ENCODE results near the gene RHOJ.

RHOJ gene

DNA sequence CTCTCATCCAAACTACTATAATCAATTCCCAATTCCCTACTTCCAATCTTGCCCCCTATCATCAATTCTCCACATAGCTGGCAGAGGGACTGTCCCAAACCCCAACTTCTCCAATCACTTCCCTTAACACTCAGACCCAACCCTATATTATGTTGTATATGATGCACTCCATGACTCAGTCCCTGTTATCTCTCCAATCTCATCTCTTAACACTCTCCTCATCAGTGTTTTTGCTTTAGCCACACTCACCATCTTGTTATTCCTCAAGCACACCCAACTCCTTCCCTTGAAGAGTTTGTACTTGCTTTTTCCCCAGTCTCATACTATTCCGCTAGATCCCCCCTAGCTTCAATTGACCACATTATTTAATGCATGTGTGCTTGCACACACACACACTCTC is 4.9 kb downstream of the RHOJ start:
- no peak for DNase-seq

DNA sequence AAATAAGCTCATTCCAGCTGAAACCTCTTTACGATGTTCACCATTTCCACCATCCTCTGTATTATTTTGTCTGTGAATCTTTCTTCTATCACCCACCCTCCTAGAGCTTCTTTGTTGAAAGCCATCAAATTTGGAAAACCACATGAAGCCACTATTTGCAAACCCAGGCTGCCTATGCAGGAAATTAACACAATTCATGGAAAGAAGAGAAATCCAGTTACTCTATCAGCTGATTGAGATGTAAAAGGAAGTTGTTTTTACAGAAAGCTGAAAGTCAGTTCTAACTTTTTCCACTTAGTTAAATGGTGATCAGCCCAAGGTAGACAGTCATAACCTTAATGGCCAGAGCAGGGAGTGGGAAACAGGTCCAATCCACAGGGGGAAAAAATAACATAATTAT is 6.6 kb downstream of the RHOJ start:
- no peak for DNase-seq

DNA sequence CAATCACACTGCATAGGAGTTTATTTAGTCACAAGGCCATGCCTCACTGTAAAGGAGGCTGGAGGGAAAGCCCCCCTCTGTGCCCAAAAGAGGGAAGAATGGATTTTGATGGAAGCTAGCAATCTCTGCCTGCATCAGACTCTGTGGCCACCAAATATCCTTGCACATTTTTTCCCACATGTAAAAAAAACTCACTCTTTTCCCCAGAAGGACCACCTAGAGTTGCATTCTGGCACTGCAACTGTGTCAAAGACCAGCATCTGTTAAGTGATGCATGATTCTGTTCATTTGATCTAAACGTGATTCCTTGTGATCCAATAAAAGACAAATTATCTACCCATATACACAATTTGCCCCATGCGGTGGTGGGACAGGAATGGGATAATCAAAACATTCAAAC is 8.0 kb downstream of the RHOJ start:
- no peak for DNase-seq

DNA sequence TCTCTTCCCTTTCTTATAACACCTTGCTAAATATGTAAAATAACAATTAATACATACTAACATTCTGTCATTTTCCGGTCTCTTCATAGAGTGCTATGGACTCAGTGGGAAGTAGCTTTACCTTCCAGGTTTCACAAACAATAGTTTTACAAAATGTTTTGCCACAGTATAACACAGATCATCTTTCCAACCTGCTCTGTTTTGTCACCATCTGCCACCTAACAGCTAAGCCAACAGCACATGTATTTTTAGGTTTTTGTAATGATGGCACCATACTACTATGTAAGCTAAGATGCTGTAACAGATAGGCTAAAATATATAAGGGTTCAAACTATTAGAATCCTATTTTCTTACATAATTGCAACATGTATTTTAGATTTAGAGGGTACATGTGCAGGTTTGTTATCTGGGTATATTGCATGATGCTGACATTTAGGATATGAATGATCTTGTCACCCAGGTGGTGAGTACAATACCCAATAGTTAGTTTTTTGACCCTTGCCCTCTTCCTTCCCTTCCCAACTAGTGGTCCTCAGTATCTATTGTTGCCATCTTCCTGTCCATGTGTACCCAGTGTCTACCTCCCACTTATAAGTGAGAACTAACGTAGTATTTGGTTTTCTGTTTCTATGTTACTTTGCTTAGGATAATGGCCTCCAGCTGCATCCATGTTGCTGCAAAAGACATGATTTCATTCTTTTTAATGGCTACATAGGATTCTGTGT is 8.7 kb downstream of the RHOJ start:
- no peak for DNase-seq

DNA sequence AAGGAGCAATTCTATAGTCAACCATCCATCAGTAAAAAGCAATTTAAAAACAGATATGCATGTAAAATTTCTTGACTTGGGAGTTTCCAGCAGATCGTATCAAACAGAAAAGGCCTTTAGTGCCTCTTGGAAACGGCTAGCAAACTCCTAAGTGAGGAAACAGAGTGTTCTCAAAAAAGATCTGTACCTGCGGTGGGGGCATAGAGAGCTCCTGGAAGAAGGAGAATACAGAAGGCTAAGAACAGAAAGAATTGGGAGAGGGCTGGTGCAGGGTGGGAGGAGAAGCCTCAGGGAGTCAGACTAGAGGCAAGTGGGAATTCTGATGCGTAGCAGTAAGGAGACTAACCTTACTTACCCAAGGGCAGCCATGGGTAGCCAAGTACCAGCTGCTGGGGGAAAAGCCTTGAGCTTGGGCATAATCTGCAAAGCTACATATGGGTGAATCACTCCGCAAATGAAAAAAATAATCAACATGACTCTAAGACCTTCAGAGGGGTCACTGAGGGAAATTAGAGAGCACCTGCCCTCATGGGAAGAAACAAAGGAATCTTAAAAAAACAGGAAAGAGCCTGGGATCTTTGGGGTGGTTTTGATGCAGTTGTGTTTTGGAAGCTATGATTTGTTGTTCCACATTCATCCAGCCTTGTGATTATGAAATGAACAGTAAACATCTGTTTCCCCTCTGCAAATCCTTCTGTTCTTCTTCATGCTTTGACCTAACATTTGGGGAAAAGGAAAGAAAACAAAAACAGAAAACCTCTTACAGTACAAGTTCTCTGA is 10.4 kb downstream of the RHOJ start:
- no peak for DNase-seq

DNA sequence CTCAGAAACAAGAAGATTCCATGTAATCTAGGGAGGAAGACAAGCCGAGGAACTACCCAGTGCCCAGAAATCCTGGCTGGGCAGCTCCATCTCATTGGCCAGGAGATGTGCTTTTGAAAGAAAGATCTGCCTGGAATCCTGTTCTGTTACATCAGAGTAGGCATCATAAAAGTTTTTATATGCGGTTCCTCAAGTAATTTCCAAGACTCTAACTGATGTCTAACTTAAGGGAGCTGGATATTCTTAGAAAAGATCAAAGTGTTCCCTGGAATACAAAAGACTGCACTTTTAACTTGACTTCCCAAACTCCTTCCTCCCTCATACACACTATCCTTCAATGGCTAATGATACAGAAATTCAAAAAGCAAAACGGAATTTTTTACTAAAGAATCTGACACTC is 16.3 kb downstream of the RHOJ start:
- no peak for DNase-seq

DNA sequence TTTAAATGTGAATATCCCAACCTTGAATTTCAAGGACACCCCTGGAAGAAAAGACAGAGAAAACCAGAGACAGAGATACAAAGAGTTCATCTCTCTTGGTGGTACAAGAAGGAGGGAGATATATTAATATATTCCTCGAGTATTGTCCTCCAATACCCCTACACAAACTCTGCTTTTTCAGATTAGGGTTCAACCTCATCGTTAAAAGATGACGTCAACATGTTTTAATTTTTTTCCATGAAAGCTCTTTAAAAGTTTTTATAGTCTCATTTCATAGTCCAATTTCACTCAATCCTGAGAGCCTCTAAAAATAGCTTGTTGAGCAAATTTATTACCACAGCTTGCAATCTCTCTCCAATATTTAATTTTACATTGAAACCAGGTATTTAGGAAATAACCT is 19.4 kb downstream of the RHOJ start:
- no peak for DNase-seq

DNA sequence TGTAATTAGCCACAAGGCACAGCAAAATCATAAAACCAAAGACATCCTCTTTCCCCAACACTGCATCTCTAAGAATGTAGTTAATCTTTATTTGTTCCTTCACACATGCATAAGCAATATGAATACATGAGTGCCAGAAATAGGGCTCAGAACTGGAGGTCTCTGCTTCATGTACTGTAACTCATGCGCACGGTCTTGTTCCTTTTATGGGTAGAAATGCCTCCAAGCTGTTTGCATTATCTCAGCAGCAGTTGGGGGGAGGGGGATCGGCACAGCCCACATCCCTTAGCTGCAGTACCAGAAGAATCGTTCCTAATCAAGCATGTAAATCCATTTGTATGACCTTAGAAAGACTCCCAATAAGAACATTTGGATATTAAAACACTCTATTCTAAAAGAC is 20.0 kb downstream of the RHOJ start:
- DNase-seq, result no peak

DNA sequence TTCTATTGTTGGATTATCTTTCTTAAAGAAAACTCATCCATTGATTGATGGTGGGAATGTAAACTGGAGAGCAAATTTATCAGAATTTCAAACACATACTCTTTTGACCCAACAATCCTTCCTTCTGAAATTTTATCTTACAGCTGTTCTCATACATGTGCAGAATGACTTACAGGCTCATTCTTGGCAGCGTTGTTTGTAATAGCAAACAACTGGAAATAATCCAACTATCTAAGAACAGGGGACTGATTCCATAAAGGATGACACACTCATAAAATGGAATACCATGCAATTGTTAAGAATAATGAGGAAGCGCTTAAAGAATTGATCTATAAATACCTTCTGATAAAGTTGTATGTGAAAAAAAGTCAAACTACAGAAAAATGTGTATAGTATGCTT is 24.0 kb downstream of the RHOJ start:
- DNase-seq, result no peak

DNA sequence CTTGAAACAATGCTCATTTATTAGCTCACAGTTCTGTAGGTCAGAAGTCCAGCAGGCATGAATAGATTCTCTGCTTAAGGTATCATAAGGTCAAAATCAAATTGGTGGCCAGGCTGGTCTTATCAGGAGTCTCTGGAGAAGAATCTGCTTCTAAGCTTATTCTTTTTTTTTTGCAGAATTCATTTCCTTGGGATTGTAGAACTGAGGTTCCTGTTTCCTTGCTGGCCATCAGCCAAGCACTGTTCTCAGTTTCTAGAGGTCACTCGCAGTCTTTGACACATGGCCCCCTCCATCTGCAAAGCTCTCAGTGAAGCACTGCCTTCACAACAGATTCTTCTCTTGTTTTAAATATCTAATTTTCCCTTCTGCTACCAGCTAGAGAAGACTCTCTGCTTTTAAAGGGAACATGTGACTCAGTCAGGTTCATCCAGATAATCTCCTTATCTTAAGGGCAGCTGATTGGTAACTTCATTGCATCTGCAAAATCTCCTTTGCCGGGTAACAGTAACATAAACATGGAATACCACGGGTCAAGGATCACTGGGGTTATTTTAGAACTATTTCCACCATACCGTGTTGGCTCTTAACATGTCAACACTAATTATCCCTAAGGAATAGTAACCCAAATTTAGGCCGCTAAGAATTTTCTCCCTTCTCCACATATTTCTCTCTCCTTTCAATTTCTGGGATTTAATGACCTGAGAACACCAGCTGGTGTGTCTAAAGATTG is 25.3 kb downstream of the RHOJ start:
- no peak for DNase-seq

DNA sequence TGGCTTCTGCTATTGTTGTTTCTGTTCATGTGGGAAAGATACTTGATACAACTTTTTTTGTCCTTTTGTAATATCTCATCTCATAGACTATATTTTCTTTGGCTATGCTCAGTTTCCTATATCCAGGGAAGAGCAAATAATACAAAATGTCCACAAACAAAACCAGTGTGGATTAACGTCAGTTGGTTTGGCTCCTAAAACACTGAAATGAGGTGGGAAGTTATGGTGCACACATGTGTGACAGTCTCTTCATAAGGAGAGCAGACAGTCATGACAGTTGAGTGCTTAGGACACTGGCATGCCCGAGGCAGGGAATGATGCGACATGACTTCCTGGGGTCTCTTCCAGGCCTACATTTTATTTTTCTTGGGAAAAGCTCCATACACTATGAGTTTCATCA is 27.5 kb downstream of the RHOJ start:
- DNase-seq, result no peak

DNA sequence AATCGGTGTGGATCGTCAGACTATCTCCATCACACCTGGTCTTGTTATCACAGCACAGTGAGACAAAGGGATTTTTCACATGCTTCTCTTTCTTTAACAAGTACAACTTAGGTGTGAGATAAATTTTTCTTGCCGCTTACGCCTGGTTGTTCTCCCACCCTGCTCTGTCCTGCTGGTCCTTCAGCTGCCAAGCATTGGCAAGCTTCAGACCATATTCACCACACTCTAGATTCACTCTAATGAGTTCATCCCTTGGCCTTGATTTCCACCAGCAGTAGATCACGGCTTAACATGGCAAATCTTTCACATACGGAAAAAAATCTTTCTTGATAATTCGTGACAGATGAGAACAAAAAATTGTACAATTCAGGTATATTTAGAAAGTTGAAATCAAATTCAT is 33.5 kb downstream of the RHOJ start:
- no peak for DNase-seq

DNA sequence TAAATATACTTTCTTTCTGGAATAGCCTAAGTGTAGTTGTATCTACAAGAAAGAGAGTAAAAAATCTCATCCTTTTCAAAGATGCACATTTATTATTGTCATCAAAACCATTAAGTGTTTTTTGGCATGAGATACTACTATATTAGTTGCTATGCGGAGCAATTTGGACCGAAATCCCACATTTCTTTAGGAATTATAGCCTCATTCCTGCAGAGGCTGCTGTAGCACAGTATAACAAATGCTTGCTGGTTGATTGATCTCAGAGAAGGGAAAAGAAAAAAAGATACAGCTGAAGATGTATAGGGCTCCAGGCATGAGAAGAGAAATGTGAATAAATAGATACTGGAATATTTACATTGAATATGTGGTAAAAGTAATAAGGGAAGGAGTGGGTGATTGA is 36.0 kb downstream of the RHOJ start:
- no peak for DNase-seq

DNA sequence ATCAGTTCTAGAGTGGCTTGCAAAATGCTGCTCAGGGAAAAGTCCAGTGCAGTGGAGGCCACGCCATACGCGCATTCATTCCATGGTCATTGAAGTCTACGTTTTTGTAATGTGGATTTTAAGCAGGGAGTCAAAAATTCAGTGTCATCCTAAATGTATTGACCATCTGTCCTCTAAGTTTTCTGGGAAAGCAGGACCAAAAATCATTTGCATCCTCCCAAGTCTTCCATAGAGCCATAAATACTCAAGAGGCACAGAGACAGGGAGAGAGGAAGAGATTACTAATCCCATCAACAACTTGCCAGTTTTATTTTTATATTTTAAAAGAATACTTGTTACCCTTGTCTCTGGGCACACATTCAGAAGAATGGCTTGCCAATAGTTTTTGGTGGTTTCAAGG is 36.9 kb downstream of the RHOJ start:
- no peak for DNase-seq

DNA sequence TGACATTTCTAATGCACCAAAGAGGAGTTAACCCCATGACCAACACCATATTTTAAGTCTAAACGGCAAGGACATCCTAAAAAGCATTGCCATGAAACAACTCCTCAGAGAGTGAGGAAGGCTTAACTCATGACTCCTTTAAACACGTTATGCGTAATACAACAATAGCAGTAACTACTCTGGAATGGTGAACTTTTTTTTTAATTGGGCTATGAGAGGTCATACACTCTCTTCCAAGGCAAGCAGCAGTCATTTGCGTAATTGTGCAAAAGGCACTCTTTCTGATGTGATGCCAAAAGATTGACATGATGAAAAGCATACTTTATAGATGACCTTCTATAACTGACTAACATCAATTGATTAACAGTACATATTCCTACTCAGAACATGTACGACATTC is 39.4 kb downstream of the RHOJ start:
- DNase-seq, result no peak

DNA sequence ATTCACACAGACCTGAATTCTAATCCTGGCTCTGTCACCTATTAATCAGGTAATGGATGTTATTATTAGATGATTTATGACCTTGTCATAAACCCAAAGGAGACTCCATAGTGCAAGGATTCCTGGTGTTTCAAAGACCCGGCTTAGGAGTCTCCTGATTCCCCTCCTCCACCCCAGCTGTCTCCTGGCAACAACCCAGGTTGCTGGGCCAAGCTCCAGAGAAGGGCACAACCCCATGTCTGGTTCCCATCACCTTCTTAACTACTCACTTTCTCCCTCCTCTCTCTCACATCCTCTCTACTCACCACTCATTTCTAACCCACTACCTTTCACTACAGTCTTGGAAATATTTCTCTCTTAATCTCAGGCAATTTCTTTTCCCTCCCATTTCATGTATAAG is 41.6 kb downstream of the RHOJ start:
- DNase-seq, result no peak

DNA sequence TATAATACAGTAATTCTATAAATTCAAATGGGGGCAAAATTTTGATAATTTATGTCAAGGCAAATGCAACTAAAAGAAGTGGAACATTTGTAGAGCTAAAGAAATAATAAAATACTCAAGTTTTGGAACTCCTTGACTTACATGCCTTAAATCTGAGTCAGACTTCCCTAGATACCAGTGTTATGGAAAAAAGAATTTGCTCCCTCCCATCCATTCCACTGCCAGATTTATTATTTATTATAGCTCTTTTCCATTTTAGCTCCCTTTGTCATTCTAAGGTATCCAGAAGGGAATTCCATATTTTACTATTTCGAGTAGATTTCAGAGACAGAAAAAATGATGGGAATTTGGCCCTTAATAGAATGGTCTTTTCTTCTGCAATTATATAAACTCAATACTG is 44.0 kb downstream of the RHOJ start:
- DNase-seq, result no peak

DNA sequence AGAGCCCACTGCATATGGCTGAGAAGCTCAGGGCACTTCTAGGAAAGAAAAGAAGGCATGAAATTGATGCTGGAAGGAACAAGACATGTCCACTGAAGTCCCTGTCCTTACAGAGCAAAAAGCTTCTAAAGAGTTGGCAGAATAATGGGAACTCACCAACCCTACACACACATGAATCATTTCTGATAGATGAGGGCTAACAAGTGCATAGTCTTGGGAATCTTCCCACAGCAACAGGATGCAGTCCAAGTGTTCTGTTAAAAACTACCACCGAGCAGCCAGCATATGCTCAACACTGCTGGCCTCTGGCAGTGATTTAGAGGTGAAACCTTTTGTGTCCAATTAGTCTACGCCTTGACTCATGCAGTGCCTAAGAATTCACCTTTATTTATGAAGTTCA is 44.8 kb downstream of the RHOJ start:
- no peak for DNase-seq

DNA sequence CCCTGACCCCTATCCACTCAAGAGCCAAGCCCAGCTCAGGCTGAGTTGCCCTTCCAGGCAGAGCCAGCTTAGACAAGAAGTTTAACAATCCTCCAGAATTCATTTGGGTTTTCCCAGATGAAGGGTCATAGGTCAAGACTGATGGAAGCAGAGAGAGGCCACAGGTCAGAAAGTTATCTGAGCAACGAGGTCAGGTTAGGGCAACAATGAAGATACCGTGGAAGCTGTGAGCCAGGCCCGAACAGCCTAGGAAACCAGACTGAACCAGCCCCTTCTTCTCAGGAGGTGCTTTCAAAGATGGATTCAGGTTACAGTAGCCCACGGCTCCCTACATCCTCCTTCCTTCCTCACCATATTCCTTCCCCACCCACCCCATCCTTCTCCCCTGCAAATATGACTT is 53.1 kb downstream of the RHOJ start:
- no peak for DNase-seq

DNA sequence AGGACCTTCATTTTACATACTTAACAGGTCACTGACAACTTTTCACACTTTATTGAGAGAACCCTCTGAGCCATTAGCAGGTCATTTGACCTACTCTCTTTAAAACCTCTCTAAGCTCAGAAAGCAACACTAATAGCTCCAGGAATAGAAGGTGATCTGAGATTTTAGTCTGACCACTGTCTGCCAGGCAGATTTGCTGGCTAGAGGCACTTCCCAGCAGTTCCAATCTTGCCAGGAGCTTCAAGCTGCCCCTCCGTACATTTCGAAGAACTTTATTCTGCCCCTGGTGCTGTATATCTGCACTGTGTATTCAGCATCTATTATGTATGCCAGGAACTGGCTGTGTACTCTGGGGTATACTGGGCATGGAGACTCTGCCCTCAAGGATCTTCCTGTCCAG is 58.2 kb downstream of the RHOJ start:
- no peak for DNase-seq

DNA sequence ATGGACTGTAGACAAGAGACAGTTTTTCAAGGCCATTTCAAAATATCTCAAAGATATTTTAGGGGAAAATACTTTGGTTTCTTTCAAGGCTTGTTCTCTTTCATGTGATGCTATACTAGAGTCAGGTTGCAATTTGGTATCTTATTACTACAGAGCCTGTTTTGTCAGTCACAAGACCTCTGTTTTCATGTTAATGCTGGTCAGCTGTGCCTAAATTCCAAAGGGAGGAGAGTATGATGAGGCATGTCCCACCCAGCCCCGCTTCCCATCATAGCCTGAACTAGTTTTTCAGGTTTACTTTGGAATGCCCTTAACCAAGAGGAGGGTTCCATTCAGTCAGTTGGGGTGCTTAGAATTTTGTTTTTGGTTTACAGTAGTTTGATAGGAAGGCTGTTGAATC is 61.9 kb downstream of the RHOJ start:
- DNase-seq, result no peak

DNA sequence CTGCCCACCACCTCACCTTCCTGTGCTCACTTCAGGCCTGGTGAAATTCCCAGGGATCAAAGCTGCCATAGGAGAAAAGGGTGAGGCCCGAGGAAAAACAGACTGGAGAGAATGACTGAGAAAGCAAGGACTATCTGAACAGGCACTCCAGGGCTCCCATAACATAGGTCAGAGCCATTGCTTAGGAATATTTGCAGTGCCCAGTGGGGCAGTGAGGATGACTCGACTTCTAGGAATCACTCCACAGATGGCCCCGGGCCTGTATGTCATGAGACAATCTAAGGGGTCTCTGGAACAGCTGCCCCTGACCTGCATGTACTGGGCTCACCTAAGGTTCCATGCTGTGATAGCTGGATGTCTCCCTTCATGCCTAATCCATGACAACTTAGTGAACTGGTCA is 62.9 kb downstream of the RHOJ start:
- no peak for DNase-seq

DNA sequence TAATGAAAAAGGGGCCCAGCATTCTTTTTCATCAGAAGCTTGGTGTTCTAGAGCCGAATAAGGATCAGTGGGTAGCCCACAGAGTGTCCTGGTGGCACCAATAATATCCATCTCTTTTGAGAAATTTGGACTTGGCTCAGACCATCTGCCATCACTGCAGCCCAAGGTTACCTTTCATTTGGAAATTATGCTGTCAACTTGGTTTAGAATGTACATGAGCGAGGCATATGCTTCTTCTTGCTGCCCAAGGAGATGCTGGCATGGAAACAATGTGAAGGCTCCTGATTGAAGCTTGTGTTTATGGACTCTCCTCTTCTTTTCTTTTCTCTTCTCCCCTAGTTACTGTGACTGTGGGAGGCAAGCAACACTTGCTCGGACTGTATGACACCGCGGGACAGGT is 64.5 kb downstream of the RHOJ start:
- DNase-seq, result no peak

DNA sequence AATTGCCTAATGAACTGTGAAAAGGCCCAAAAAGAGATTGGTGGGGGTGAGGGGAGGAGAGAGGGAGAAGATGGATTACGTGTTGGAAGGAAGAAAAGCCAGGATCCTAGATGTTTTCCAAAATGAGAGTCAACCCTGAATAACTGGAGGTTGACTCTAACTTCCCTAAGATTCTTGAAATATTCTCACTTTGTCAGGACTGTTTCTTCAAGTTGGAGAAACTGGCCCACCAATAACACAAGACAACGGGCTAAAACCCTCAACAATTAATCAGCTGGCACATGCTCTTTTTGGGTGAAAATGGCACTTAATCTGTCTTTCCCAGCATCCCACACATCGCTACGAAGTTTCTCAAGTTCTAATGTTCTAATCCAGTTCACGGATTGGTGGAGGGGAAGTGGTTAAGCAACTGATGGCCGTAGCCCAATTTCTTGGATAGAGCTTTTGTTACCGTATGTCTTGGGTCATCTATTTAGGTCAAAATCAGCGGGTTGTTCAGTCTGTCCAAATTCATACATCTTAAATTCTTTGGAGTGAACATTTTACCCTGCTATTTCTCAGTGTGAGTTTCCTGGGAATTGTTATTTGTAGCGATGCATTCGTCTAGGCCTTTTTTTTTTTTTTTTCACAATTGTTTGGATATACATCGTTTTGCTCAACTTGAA is 65.5 kb downstream of the RHOJ start:
- no peak for DNase-seq

Measured in stimulated activated CD4-positive, alpha-beta T cell treated with anti-CD3 and anti-CD28 coated beads, Interleukin-4, amount 100 ng/mL, for 1 hour (primary cell).